Measurements from ENCODE around the gene HSD17B11. TPM values are rescaled to one million over a fixed set of nuclear protein-coding genes. Genes with fewer than 3 reads are reported as not detected.

HSD17B11 gene
- total and polyA plus RNA-seq, 2 donors, result 39.1 to 59.9 TPM

DNA sequence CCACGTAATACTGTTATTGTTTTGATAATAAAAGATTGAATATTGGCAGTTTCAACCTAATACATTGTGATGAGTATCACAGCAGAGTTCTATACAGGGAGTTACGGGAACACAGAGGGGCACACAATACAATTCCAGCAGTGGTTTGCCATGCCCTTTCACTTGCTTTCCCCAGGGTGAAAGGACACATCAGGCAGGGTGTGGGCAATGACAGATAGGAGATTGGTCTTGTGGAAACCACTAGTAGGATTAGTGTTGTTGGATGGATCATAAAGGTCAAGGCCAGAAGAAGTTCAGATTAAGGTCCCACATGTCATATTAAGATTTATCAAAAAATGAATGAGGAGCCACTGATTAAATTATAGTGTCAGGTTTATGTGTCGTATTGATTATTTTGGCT, 8.1 kb downstream of the HSD17B11 start:
- no peak overlapping the region for H3K27ac ChIP-seq (ENCODE audit: low read depth in 1 of 2, low read length in 1 of 2)
- no peaks in the 10 kb centered on the region for H3K27me3 ChIP-seq (ENCODE audit: control insufficient read depth in 2 of 2, insufficient read depth in 1 of 2, low read length in 1 of 2)
- whole genome bisulfite sequencing, result 98% methylated on average over 3 of the region's 3 CpGs
- H3K4me1 ChIP-seq (ENCODE audit: control insufficient read depth in 2 of 2, insufficient read depth in 2 of 2, low read length in 2 of 2), result no peaks in the 10 kb centered on the region
- DNase-seq (ENCODE audit: low read depth in 6 of 9, low spot score in 9 of 9), result no peak
- H3K4me3 ChIP-seq (ENCODE audit: low read length in 2 of 2), result no peak overlapping the region
- no peaks in the 10 kb centered on the region for H3K9me3 ChIP-seq (ENCODE audit: control insufficient read depth in 2 of 2, insufficient read depth in 1 of 2, low read length in 1 of 2)
- peaks cover 5 to 12% of the 10 kb centered on the region in 2 donors for H3K36me3 ChIP-seq (ENCODE audit: control insufficient read depth in 2 of 2, insufficient read depth in 2 of 2, low read length in 1 of 2)

DNA sequence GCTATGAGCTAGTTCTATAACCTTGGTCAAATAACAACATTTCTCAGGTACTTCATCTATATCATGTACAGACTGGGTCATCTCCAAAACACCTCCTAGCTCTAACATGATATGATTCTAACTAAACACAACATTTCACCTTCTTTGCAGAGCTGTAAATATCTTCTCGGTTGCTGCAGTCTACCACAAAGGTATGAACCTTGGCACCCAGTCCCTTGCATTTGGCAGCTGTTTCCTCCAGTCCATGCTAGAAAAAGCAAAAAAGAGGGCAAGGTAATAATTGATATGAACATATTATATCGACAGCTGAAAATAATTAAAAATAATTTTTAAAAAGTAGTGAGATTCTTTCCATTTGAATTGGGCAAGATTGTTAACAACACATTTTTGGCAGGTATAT, 8.9 kb downstream of the HSD17B11 start:
- no peak for DNase-seq (ENCODE audit: low read depth in 6 of 9, low spot score in 9 of 9)
- WGBS, result 71% methylated on average over 2 of the region's 2 CpGs
- Histone ChIP-seq H3K4me3 (ENCODE audit: low read length in 2 of 2) (no peak overlapping the region), H3K27ac (ENCODE audit: low read depth in 1 of 2, low read length in 1 of 2) (no peak overlapping the region), H3K36me3 (ENCODE audit: control insufficient read depth in 2 of 2, insufficient read depth in 2 of 2, low read length in 1 of 2) (peaks cover 5 to 12% of the 10 kb centered on the region in 2 donors), H3K4me1 (ENCODE audit: control insufficient read depth in 2 of 2, insufficient read depth in 2 of 2, low read length in 2 of 2) (no peaks in the 10 kb centered on the region), H3K9me3 (ENCODE audit: control insufficient read depth in 2 of 2, insufficient read depth in 1 of 2, low read length in 1 of 2) (no peaks in the 10 kb centered on the region), H3K27me3 (ENCODE audit: control insufficient read depth in 2 of 2, insufficient read depth in 1 of 2, low read length in 1 of 2) (no peaks in the 10 kb centered on the region)

DNA sequence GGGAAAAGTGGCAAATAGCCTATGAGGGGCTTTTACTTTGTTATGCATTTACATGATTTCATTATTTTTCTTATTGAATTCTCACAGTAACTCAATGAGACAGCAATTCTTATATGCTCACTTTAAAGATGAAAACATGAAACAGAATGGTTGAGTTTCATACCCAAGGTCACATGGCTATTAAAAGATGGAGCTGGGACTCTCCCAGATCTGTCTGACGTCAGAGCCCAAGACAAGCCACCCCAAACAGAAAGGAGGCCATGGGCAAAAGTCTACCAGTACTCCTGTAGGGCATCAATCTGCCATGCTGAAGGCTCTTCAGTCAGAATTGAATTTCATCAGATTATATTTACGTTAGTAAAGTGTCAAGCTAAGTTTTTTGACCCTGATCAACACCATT, 13.2 kb downstream of the HSD17B11 start:
- no peak for DNase-seq (ENCODE audit: low read depth in 6 of 9, low spot score in 9 of 9)
- Histone ChIP-seq H3K27me3 (ENCODE audit: control insufficient read depth in 2 of 2, insufficient read depth in 1 of 2, low read length in 1 of 2) (no peaks in the 10 kb centered on the region), H3K4me1 (ENCODE audit: control insufficient read depth in 2 of 2, insufficient read depth in 2 of 2, low read length in 2 of 2) (no peaks in the 10 kb centered on the region), H3K4me3 (ENCODE audit: low read length in 2 of 2) (no peak overlapping the region), H3K9me3 (ENCODE audit: control insufficient read depth in 2 of 2, insufficient read depth in 1 of 2, low read length in 1 of 2) (no peaks in the 10 kb centered on the region), H3K36me3 (ENCODE audit: control insufficient read depth in 2 of 2, insufficient read depth in 2 of 2, low read length in 1 of 2) (peaks cover 9 to 18% of the 10 kb centered on the region in 2 donors), H3K27ac (ENCODE audit: low read depth in 1 of 2, low read length in 1 of 2) (no peak overlapping the region)
- 97% methylated on average over 2 of the region's 2 CpGs for WGBS

DNA sequence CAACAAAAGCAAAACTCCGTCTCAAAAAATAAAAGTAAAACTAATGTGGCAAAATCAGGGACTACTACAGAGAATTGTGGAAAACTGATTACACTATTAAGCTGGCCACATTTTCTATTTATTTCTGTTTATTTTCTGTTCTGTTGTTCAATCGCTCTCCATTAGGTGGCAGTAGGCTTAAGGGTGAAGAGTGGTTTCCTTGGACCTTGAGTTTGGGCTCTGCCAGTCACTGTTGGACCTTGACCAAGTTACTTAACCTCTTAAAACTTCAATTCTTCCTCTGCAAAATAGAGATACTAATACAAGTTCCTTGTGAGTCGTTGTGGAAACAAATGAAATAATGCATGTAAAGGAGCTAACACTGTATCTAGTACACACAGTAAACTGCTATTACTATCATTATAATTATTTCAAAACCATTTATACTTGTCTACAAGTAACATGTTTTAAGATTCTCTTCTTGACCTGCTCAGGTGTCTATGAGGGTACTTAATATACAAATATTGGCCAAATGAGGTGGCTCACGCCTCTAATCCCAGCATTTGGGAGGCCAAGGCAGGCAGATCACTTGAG, 15.2 kb downstream of the HSD17B11 start:
- peak in 2 of 9 donors; percentile 24 to 34 for DNase-seq (ENCODE audit: low read depth in 6 of 9, low spot score in 9 of 9)
- WGBS, result 75% methylated on average over 4 of the region's 4 CpGs

GRCh38 chr4:87370068-87370467, 20.9 kb downstream of the HSD17B11 start:
- DNase-seq (ENCODE audit: low read depth in 6 of 9, low spot score in 9 of 9), result no peak
- Histone ChIP-seq H3K4me1 (ENCODE audit: control insufficient read depth in 2 of 2, insufficient read depth in 2 of 2, low read length in 2 of 2) (no peaks in the 10 kb centered on the region), H3K9me3 (ENCODE audit: control insufficient read depth in 2 of 2, insufficient read depth in 1 of 2, low read length in 1 of 2) (no peaks in the 10 kb centered on the region), H3K4me3 (ENCODE audit: low read length in 2 of 2) (no peak overlapping the region), H3K27ac (ENCODE audit: low read depth in 1 of 2, low read length in 1 of 2) (no peak overlapping the region), H3K36me3 (ENCODE audit: control insufficient read depth in 2 of 2, insufficient read depth in 2 of 2, low read length in 1 of 2) (peaks cover 18 to 38% of the 10 kb centered on the region in 2 donors), H3K27me3 (ENCODE audit: control insufficient read depth in 2 of 2, insufficient read depth in 1 of 2, low read length in 1 of 2) (no peaks in the 10 kb centered on the region)
- 96% methylated on average over 2 of the region's 2 CpGs for WGBS

More for the DNA sequence above, 15.2 kb downstream of the HSD17B11 start:
- H3K4me3 ChIP-seq (ENCODE audit: low read length in 2 of 2), result no peak overlapping the region
- no peaks in the 10 kb centered on the region for H3K9me3 ChIP-seq (ENCODE audit: control insufficient read depth in 2 of 2, insufficient read depth in 1 of 2, low read length in 1 of 2)
- no peaks in the 10 kb centered on the region for H3K4me1 ChIP-seq (ENCODE audit: control insufficient read depth in 2 of 2, insufficient read depth in 2 of 2, low read length in 2 of 2)
- no peak overlapping the region for H3K27ac ChIP-seq (ENCODE audit: low read depth in 1 of 2, low read length in 1 of 2)
- H3K27me3 ChIP-seq (ENCODE audit: control insufficient read depth in 2 of 2, insufficient read depth in 1 of 2, low read length in 1 of 2), result no peaks in the 10 kb centered on the region
- peaks cover 8 to 25% of the 10 kb centered on the region in 2 donors for H3K36me3 ChIP-seq (ENCODE audit: control insufficient read depth in 2 of 2, insufficient read depth in 2 of 2, low read length in 1 of 2)

DNA sequence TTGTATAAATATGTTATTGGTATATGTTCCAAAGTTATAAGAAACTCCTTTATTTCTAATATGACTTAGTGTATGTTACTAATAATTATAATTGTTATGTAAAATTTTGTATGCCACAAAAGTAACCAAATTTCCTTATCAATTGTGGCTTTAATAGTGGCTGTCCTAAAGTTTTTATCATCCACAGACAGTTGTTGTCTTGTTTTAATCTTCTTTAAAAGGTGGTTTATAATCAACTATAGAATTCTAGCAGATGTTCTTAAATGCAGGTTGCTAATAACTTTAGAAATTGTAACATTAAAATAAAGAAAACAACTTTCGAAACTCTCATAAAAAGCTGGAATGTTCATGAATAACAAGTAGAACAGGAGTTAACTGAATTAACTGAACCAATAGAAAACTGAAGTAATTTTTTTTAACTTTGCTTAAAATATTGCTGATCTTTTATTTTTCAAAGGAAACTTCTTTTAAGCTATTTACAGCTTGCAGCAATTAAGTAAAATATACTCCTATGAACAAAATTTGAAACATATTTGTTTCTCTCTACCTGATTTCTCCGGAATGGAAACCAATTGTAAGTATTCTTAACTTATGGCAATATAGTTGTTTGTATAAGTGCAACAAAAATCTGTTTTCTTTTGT, 24.3 kb downstream of the HSD17B11 start:
- no peaks in the 10 kb centered on the region for H3K4me1 ChIP-seq (ENCODE audit: control insufficient read depth in 2 of 2, insufficient read depth in 2 of 2, low read length in 2 of 2)
- DNase-seq (ENCODE audit: low read depth in 6 of 9, low spot score in 9 of 9), result no peak
- H3K27me3 ChIP-seq (ENCODE audit: control insufficient read depth in 2 of 2, insufficient read depth in 1 of 2, low read length in 1 of 2), result no peaks in the 10 kb centered on the region
- WGBS, result 49% methylated on average over 2 of the region's 2 CpGs
- no peak overlapping the region for H3K27ac ChIP-seq (ENCODE audit: low read depth in 1 of 2, low read length in 1 of 2)
- H3K9me3 ChIP-seq (ENCODE audit: control insufficient read depth in 2 of 2, insufficient read depth in 1 of 2, low read length in 1 of 2), result no peaks in the 10 kb centered on the region
- peaks cover 15 to 44% of the 10 kb centered on the region in 2 donors for H3K36me3 ChIP-seq (ENCODE audit: control insufficient read depth in 2 of 2, insufficient read depth in 2 of 2, low read length in 1 of 2)
- H3K4me3 ChIP-seq (ENCODE audit: low read length in 2 of 2), result no peak overlapping the region

DNA sequence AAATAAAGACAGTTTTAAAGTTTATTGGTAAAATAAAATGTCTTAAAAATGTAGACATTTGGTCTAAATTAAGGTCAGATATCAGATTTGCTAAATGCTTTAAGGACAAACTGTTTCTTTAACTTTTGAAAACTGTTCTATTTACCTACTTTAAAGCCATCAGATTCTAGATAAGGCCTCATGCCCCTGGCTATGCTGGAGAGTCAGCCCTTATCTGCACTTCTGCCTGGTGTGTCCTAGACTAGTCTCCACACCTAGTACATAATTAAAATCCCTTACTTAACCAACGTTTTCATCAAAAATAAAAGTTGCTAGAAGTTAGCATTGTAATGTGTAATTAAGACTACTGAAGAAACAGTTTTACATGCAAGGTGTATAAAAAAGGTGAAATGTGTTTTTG, 25.6 kb downstream of the HSD17B11 start:
- no peaks in the 10 kb centered on the region for H3K27me3 ChIP-seq (ENCODE audit: control insufficient read depth in 2 of 2, insufficient read depth in 1 of 2, low read length in 1 of 2)
- H3K4me3 ChIP-seq (ENCODE audit: low read length in 2 of 2), result no peak overlapping the region
- no peak for DNase-seq (ENCODE audit: low read depth in 6 of 9, low spot score in 9 of 9)
- no peak overlapping the region for H3K27ac ChIP-seq (ENCODE audit: low read depth in 1 of 2, low read length in 1 of 2)
- WGBS, result 92% methylated on average over 1 of the region's 1 CpG
- no peaks in the 10 kb centered on the region for H3K9me3 ChIP-seq (ENCODE audit: control insufficient read depth in 2 of 2, insufficient read depth in 1 of 2, low read length in 1 of 2)
- H3K36me3 ChIP-seq (ENCODE audit: control insufficient read depth in 2 of 2, insufficient read depth in 2 of 2, low read length in 1 of 2), result peaks cover 14 to 37% of the 10 kb centered on the region in 2 donors
- H3K4me1 ChIP-seq (ENCODE audit: control insufficient read depth in 2 of 2, insufficient read depth in 2 of 2, low read length in 2 of 2), result no peaks in the 10 kb centered on the region

DNA sequence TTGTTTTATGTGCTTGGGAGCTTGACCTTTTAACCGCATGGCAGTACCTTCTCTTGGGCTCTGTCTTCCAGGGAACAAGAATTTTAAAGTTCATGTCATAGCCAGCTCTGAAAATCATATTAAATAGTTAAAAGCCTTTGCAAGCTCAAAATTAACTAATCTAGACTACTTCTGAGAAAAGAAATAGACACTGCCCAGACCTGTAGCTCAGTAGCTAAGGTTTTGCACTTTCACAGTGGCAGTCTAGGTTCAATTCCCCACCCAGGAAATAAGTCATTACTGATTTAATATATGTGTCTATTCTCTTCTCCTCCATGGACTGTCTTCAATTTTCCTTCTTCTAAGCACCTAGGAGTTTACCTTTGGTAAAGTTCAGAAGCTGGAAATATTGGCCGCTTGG, 27.4 kb downstream of the HSD17B11 start:
- Histone ChIP-seq H3K4me1 (ENCODE audit: control insufficient read depth in 2 of 2, insufficient read depth in 2 of 2, low read length in 2 of 2) (no peaks in the 10 kb centered on the region), H3K27ac (ENCODE audit: low read depth in 1 of 2, low read length in 1 of 2) (no peak overlapping the region), H3K4me3 (ENCODE audit: low read length in 2 of 2) (no peak overlapping the region), H3K9me3 (ENCODE audit: control insufficient read depth in 2 of 2, insufficient read depth in 1 of 2, low read length in 1 of 2) (no peaks in the 10 kb centered on the region), H3K27me3 (ENCODE audit: control insufficient read depth in 2 of 2, insufficient read depth in 1 of 2, low read length in 1 of 2) (no peaks in the 10 kb centered on the region), H3K36me3 (ENCODE audit: control insufficient read depth in 2 of 2, insufficient read depth in 2 of 2, low read length in 1 of 2) (peaks cover 14 to 34% of the 10 kb centered on the region in 2 donors)
- no peak for DNase-seq (ENCODE audit: low read depth in 6 of 9, low spot score in 9 of 9)
- 98% methylated on average over 2 of the region's 2 CpGs for WGBS

- DNase-seq (ENCODE audit: low read depth in 6 of 9, low spot score in 9 of 9), result no peak
- no peak overlapping the region for H3K4me3 ChIP-seq (ENCODE audit: low read length in 2 of 2)
These were observed 30.6 kb downstream of the HSD17B11 start for GRCh38 chr4:87360338-87360935.

More at GRCh38 chr4:87360338-87360935, 30.6 kb downstream of the HSD17B11 start:
- H3K9me3 ChIP-seq (ENCODE audit: control insufficient read depth in 2 of 2, insufficient read depth in 1 of 2, low read length in 1 of 2), result no peaks in the 10 kb centered on the region
- WGBS, result 91% methylated on average over 7 of the region's 7 CpGs
- no peak overlapping the region for H3K27ac ChIP-seq (ENCODE audit: low read depth in 1 of 2, low read length in 1 of 2)
- no peaks in the 10 kb centered on the region for H3K4me1 ChIP-seq (ENCODE audit: control insufficient read depth in 2 of 2, insufficient read depth in 2 of 2, low read length in 2 of 2)
- no peaks in the 10 kb centered on the region for H3K27me3 ChIP-seq (ENCODE audit: control insufficient read depth in 2 of 2, insufficient read depth in 1 of 2, low read length in 1 of 2)
- H3K36me3 ChIP-seq (ENCODE audit: control insufficient read depth in 2 of 2, insufficient read depth in 2 of 2, low read length in 1 of 2), result peaks cover 14 to 31% of the 10 kb centered on the region in 2 donors

Data from thymus (tissue), 11 donors.